Measurements from ENCODE around the gene ATPAF1.

- TF ChIP-seq CTCF (IDR thresholded peaks at IDR 0.05; ENCODE audit: insufficient read depth, low read depth, low read length) (no peak), EZH2 (IDR thresholded peaks at IDR 0.05; ENCODE audit: insufficient read depth, low read length) (no peak)
These were observed 45.8 kb downstream of the ATPAF1 start for GRCh38 chr1:46622344-46622743.
